GM21737 (cell line): ENCODE data around the gene TIMM13.
"Not testable (repeated sequence)": the region's sequence is repeated elsewhere in the genome, so short reads cannot be mapped to it uniquely, and the experiment has no call there.

Source experiments
- ATAC-seq: cut with Tn5 transposase; IDR thresholded peaks from one replicate; pipeline ENCODE4 v1.9.1; 2021; ENCODE audit warnings: mild to moderate bottlenecking, moderate library complexity; ENCODE audit not compliant: unreplicated experiment

The TIMM13 gene

DNA sequence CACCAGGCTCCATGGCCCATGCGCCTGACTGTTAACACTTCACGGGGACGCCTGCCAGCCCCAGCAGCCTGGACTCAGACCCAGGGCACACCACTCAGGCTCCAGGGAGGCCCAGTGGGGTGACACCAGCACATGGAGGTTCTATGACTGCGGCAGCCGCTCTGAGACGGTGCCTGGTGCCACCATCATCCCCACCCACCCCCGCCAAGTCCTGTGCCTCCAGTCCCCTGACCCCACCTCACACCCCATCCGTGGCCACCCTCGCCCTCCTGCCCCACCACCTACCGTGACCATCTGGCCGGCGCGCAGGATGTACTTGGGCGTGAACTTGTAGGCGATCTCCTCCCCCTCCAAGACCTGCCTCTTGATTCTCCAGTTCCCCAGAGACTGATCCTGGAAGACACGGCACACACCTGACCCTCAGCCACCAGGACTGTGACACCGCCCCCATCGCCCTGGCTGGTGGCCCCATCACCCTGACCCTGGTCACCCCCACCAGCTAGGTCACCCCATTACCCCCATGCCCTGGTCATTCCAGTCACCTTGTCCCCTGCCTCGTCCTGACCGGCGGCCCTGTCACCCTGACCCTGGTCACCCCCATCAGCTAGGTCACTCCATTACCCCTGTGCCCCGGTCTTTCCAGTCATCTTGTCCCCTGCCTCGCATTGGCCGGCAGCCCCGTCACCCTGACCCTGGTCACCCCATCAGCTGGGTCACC lies 4.9 kb upstream of the TIMM13 start:
- ATAC-seq, result no peak

DNA sequence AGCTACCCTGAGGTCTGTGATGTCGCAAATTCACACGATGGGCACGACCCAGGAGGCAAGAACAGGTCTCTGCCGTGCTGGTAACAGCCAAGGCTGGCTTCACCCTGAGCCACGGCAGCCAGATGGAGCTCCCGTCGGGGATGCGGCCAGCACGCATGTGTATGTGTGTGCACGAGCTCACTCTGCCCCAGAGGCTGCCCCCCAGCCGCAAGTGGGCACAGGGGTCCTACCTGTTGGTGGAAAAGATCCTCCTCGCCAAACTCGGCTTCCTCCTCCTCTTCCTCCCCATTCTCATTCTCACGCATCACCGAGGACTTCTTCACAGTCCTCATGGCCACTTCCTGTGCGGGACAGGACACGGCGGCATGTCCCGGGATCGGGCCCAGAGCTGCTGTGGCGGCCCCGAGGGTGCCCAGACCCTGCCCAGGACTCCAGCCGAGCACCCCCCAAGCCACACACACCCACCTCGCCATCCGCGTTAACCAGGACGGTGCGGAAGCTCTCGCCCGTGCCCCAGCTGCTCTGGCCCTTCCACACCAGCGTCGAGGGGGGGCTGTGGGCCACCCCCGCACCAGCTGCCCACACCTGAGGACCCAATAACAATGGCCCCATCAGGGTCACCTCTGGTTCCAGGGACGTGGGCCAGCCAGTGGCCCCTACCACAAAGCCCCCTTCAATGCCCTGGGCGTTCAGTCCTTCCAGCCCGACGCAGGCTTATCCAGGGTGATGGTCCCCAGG lies 4.1 kb upstream of the TIMM13 start:
- no peak for ATAC-seq

DNA sequence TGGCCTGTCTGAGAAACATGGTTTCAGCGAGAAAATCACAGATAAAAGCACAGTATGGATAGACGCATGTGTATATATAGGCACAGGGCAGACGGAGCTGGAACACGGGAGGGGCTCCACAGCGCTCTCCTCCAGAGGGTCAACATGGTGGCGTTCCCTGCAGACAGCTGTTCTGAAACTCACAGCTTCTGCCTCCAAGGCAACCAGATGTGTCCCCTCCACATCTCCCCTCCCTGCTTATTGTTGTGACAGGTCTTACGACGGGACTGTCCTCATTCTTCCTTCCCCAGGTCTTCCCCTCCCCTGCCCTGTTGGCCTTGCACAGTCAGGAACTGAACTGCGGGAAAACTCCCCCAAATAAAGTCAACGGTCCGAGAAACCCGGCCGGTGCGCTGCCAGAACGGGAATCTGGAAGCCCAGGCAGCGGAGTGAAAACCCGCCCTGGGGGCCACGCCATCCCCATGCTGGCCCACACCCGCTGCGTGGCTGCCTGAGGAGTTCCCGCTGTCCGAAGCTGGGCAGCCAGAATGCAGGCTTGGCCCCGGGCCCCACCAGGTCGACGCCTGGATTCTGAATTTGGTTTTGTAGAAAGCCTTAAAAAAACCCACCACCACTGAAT lies 2.6 kb upstream of the TIMM13 start:
- ATAC-seq, result no peak

DNA sequence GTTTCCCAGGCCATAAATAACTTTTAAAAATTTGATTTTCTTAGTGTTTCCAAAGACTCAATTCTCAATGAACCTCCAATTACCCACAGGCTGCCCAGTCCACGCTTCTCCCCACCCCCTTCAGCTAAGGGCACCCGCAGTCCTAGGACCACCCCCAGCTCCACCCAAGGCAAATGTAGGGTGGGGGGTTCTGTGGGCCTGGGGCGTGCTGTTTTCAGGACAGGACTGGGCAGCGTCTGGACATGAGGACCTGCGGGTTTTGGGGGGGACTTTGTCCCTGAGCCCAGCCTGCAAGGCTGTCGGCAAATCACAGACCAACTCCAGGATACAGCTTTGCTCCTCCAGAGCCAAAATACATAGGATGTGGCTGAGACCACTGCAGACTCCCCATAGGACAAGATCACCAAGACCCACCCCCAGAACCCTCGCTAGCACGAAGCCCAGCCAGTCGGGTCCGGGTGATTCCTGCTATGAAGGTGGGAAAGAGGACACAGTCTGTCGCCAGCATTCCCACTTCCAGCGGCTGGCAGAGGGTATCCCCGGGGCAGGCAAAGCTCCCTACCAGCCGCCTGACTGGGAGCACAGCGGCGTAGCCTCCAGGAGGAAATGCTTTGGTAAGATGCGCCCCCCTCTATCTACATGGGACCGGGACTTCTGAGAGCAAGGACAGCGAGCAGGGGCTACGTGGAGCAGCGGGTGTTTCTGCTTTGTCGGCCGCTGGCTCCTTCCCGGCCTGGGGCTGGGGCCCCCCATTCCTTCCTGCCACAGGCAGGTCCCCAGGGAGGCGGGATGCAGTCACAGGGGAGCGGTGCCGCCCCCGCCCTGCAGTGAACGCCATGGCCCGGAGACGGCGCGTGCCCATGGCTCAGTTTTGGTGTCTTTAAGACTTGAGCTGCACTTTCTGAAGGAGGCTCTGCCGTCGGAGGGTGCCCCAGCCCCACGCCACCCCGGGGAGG lies 1.6 kb upstream of the TIMM13 start:
- ATAC-seq, result no peak

DNA sequence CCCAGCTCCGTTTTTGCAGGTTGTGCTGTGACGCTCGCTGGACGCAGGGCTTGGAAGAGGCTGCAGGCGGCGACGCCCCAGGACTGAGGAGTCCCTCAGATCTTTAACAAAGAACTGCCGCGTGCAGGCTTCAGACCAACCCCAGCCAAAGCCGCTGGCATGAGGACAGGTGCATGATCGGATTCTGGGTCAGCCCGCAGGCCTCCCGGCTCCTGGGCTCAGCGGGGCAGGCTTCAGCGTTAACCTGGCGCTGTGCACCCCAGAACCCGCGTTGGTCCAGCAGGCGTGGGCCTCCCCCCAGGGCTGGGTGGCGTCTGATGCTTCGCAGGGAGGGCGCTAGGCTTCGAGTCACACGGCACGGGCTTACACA lies 920 bp upstream of the TIMM13 start:
- ATAC-seq, result no peak

DNA sequence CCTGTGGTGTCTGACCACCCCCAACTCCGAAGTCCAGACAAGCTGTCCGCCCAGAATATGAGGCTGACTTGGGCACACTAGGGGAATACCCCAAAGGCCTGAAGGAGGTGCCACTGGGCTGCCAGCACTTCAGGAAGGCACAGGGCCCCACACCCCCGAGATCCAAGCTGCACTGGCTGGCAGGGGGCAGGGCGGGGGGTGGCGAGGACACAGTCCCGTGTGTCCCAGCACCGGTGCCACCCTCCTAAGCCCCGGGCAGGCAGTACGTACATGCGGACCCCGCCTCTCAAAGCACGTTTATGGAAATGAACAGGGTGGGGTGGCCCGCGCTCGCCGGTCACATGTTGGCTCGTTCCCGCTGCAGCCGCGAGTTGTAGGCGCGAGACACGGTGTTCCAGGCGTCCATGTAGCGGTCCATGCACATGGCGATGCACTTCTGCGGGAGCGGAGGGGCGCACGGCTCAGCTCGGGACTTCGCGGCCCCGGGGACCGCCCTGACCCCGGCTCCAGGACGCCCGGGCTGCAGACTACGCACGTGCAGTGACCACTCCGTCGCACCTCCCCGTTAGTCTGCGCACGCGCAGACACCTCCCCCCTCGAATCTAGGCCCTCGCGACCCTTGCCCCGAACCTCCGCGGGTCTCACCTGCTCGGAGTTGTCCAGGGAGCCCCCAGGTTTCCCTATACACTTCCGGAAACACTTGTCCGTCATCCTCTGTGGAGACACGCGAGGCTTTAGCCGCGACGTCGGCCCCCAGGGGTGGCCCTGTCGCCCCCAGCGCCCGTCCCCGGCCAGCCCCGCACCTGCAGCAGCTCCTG lies 566 bp downstream of the TIMM13 start:
- ATAC-seq, result no peak

DNA sequence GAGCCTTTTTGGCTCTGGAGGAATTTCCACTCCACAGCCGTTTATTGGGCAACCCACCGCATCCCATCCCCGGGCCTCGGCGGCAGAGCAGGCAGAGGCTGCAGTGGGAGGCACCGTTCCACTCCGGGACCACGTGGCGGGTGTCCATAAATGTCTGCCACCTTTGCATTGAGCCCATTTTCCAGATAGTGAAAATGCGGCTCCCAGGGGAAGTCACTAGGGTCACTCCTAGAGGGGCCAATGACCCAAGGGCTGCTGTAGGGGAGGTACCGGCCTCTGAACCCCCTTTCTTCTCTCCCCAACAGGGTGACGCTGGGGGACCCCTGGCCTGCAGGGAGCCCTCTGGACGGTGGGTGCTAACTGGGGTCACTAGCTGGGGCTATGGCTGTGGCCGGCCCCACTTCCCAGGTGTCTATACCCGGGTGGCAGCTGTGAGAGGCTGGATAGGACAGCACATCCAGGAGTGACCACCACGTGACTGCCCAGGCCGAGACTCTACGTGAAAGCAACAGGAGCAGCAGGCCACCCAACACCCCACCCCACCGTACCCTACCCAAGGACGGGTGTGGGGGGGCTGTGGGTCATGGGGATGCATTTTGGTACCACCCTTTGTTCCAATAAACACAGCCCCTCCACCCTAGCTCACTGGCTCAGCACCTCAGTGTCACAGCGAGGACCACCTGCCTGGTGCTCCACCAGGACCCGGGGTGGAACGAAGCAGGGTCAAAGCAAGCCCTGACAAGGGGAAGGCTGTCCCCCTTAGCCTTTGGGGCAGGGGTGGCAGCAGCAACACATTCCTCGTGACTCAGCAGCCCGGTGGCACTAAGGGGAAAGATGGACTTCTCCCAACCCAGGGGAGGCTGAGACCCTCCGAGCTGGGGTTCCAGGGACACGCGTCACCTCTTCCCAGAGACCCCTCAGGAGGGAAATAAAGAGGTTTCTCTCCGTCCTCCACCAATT lies 1.5 kb downstream of the TIMM13 start:
- no peak for ATAC-seq

DNA sequence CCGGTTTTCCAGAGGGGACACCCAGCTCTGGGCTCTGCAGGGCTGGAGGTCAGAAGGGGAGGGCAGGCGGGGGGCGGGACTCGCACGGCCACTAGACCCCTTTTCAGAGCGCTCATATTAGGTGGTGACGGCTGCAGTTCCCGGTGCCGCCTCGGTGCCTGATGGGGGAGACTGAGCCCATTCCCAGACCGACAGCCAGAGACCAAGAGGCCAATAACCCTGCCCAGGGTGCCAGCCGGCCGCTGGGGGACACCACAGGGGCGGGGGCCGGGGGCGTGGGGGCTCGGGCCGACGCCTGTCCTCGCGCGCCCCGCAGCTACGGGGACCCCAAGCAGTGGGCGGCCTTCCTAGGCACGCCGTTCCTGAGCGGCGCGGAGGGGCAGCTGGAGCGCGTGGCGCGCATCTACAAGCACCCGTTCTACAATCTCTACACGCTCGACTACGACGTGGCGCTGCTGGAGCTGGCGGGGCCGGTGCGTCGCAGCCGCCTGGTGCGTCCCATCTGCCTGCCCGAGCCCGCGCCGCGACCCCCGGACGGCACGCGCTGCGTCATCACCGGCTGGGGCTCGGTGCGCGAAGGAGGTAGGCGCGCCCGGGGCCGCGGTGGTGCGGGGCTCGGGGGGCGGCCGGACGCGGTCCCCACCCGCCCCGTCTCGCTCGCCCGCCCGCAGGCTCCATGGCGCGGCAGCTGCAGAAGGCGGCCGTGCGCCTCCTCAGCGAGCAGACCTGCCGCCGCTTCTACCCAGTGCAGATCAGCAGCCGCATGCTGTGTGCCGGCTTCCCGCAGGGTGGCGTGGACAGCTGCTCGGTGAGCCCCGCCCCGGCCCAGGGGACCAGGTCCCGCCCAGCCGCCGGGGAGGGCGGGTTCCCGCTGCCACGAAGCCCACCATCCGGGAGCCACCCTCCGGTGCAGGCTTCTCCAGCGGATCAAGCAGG lies 2.4 kb downstream of the TIMM13 start:
- no peak for ATAC-seq

DNA sequence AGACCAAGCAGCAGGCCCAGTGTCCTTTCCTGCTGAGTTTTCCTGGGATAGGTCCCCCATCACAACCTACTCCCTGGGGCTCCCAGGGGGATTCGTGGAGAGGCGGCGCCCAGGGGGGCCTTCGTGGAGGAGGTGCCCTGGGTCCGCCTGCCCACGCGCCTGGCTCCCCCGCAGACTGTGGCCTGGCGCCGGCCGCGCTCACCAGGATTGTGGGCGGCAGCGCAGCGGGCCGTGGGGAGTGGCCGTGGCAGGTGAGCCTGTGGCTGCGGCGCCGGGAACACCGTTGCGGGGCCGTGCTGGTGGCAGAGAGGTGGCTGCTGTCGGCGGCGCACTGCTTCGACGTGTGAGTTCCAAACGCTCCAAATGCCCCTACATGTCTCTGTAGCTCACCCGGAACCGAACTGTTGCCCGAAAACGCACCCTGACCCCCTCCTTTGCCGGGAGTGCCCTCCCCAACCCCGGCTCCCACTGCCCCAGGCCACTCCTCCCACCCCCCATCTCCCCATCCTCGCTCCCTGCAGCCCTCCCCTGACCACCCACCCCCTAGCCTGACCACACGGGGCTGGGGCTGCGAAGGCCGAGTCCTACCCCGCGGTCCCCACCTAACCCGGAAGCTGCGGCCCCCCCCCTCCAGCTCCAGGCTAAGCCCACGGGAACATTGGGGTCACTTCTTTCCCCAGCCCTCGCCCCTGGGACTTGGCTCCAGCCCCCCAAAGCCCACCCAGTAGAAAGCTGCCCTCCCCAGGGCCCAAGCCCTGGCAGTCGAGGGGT lies 3.3 kb downstream of the TIMM13 start:
- no peak for ATAC-seq

DNA sequence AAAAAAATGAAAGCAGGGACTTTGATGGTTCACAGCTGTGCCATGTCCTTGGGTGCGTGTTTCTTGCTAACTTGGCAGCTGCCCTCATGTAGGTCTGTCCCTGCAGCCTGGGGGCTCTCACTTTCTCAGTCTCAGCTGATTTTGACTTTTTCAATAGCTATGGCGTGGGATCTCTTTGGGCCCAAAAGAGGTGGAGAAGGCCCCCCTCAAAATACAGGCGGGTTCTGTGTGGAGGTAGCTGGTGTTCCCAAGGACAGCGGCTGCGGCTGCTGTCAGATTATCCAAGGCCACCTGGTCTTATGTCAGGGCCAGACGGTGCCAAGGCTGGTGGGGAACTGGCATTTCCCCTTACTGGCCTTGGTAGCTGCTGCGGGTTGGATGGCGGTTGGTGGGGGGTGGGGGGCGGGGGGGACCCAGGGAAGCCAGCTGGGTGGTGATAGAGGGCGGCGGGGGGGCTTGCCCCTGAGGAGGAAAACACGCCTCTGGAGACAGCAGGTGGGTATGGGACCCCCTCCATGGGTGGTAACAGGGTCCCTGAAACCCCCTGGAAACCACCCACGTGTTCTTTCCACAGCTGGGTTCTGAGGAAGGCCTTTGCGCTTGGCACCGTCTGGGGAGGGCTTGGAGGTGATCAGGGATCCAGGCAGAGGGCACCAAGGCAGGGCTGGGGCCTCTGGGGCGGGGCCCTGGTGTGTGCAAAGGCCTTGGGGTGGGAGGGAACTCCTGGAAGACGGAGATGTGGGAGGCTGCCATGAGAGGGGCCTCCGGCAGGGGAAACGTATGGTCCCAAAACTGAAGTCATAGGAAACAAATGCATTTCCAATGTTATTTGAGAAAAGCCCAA lies 4.1 kb downstream of the TIMM13 start:
- ATAC-seq, result no peak

DNA sequence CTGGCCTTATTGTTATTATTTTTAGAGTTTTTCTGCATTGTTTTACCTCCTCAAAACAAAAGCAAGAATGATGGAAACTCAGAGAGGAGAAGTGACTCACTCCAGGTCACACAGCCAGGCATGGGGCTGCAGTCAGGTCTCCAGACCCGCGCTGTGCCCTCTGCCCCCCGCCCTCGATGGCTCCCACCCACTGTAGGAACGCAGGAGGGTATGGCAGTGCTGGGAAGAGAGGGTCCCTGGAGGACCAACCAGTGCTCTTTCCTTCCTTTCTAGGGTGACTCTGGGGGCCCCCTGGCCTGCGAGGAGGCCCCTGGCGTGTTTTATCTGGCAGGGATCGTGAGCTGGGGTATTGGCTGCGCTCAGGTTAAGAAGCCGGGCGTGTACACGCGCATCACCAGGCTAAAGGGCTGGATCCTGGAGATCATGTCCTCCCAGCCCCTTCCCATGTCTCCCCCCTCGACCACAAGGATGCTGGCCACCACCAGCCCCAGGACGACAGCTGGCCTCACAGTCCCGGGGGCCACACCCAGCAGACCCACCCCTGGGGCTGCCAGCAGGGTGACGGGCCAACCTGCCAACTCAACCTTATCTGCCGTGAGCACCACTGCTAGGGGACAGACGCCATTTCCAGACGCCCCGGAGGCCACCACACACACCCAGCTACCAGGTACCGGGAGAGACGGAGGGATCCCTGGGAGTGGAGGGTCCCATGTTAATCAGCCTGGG lies 5.6 kb downstream of the TIMM13 start:
- no peak for ATAC-seq

DNA sequence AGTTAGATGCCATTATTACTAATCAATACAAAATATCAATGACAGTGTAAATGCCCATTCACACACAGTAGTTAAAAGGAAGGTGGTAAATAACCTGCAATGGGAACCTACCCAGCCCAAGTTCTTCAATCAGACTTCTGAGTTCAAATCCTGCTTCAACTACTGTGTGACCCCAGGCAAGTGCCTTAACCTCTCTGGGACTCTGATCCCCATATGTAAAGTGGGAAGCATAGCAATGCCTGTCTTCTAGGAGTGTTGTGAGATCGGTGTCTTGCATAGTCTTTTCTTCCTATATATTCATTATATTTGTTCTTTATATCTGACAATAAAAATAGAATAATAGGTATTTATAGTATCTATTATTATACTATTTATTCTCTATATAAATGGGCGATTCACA lies 6.9 kb downstream of the TIMM13 start:
- no peak for ATAC-seq

DNA sequence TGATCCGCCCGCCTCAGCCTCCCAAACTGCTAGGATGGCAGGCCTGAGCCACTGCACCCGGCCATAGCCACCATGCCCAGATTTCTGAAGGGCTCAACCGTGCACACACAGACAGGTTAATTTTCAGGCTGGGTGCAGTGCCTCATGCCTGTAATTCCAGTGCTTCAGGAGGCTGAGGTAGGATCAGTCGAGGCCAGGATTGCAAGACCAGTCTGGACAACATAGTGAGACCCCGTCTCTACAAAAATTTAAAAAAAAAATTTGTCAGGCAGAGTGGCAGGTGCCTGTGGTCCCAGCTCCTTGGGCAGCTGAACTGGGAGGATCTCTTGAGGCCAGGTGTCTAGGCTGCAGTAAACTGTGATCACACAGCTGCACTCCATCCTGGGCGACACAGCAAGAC lies 7.6 kb downstream of the TIMM13 start:
- ATAC-seq, result no peak

DNA sequence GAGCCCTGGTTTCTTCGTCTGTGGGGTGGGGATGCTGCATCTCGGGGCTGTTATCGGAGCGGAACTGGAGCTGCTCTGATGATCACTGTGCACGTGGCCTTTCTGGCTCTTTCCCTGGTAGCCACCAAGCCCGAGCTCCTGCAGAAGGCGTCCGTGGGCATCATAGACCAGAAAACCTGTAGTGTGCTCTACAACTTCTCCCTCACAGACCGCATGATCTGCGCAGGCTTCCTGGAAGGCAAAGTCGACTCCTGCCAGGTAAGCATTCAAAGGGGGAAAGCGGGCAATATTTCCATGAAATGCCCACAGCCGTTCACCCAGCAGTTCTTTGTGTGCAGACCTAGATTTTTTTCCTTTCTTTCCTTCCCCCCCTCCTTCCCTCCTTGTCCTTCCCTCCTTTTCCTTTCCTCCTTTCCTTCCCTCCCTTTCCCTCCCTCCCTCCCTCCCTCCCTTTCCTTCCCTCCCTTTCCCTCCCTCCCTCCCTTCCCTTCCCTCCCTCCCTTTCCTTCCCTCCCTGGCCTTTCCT lies 9.4 kb downstream of the TIMM13 start:
- ATAC-seq, result no peak

DNA sequence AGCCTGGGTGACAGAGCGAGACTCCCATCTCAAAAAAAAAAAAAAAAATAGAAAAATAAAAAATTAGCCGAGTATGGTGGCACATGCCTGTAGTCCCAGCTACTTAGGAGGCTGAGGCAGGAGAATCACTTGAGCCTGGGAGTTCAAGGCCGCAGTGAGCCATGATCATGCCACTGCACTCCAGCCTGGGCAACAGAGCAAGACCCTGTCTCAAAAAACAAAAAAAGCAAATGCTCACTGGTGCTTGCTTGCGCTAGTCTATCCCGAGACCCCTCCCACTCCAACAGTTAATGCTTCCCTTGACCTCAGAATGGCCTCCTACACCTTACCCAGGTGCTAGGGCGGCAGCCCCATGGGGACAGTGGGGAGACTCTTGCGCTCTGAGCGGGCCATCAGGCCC lies 9.9 kb downstream of the TIMM13 start:
- ATAC-seq, result not testable (repeated sequence)
